IPS DF 4.7 (cell line): Measurements from ENCODE around the gene ADPGK.
"Not testable (repeated sequence)": the region's sequence is repeated elsewhere in the genome, so short reads cannot be mapped to it uniquely, and the experiment has no call there.

Source experiments
- DNase-seq: peaks from one replicate; pipeline ENCODE4 v3.0.0-alpha.2; 2013; ENCODE audit warnings: low spot score; ENCODE audit errors: extremely low read depth

Gene ADPGK

GRCh38 chr15:72751751-72752455 lies 31.7 kb downstream of the ADPGK start:
- DNase-seq = no peak

DNA sequence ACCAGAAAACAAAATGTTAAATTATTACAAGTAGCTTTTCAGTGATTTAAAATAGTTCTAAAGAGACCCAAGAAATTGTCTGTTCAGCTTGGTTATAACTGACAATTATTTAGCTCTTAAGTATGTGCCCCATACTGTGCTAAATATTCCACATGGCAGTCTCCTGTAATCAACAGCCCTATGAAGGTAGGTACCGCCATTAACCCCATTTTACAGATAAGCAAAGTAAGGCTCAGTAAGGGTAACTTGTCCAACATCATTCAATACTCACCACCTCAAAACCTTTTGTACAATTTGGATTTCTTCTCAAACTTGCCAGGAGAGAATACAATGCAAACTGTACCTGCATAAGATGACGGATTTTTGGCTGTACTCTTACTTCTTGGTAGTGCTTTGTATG lies 33.9 kb downstream of the ADPGK start:
- no peak for DNase-seq

GRCh38 chr15:72740219-72740618 lies 43.3 kb downstream of the ADPGK start:
- no peak for DNase-seq

DNA sequence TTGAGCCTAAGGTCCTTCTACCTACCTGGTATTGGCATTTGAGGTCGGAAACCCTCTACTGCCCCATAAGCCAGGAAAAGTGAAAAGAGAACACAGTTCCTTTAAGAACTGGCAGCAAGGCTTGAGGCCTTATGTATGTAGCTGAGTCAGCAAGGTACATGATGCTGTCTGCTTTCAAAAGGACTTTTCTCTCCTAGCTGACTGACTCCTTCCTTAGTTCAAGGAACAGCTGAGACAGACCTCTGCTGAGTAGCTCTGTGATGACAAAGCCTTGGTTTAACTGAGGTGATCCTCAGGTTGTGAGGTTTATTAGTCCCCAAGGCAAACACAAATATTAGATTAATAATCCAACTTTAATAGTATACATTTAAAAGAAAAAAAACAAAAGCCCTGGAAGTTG lies 45.8 kb downstream of the ADPGK start:
- DNase-seq = no peak

GRCh38 chr15:72737061-72737460 lies 46.5 kb downstream of the ADPGK start:
- no peak for DNase-seq

GRCh38 chr15:72735111-72735510 lies 48.4 kb downstream of the ADPGK start:
- no peak for DNase-seq

- DNase-seq = no peak
Observed at GRCh38 chr15:72733941-72734738, 49.4 kb downstream of the ADPGK start.

GRCh38 chr15:72732516-72732915 lies 51.0 kb downstream of the ADPGK start:
- DNase-seq = no peak

DNA sequence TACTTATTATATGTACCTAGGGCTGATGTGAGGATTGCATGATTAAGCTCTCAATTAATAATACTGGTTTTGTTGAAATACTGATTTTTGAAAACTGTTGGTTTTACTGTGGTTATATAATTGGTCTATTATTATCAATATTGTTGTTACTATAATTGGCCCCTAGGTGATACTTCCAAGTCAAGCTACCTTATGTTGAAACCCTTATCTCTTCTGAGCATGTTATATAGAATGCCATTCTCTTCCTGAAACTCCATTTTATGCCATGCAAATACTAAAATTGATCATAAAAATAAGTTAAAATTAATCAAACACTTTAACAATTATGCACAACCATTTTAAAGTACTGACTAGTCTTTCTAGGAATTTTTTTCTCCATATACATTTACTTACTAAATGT lies 51.5 kb downstream of the ADPGK start:
- DNase-seq = no peak

DNA sequence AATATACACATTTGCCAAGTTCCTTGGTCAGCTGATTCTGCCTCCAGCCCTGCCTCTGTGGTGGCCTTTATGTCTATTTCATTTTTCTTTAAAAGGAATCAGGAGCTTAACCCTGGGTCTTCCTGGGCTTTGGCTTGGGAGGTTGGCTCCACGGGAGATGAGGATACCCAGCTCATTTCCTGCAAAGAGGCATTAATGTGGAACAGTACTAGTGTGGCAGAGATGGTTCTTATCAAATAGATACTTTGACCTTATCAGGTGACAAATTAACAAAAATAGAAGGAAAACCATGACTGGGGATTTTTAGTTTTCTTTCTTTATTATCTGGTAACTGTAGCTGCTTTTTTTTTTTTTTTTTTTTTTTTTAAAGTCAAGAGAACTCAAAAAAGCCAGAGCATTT lies 54.7 kb downstream of the ADPGK start:
- no peak for DNase-seq

- not testable (repeated sequence) for DNase-seq
Observed at GRCh38 chr15:72728249-72728648, 55.3 kb downstream of the ADPGK start.

GRCh38 chr15:72727154-72727553 lies 56.4 kb downstream of the ADPGK start:
- DNase-seq = no peak

- not testable (repeated sequence) for DNase-seq
Observed at GRCh38 chr15:72725851-72726250, 57.7 kb downstream of the ADPGK start.

GRCh38 chr15:72725446-72725845 lies 58.1 kb downstream of the ADPGK start:
- DNase-seq = no peak

DNA sequence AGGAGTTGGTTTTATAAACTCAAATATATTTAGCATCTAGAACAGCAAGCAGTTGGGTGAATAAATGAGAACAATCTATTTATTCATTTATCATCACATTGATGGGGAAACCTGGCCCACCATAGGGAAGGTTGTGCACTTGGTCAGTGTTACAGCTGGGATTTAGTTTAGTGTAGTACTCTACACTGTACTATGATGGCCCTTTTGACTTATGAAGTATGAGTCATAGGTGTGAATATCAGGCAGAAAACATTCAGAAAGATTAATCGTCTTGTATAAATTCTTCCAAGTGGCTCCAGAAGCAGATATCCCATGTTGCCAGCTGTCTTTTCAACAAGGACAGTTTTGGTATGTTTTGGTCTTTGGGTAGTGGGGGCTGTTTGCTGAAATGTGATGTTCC lies 59.5 kb downstream of the ADPGK start:
- DNase-seq = no peak

- DNase-seq = peak; percentile 81
Observed at GRCh38 chr15:72722071-72722696, 61.4 kb downstream of the ADPGK start.

DNA sequence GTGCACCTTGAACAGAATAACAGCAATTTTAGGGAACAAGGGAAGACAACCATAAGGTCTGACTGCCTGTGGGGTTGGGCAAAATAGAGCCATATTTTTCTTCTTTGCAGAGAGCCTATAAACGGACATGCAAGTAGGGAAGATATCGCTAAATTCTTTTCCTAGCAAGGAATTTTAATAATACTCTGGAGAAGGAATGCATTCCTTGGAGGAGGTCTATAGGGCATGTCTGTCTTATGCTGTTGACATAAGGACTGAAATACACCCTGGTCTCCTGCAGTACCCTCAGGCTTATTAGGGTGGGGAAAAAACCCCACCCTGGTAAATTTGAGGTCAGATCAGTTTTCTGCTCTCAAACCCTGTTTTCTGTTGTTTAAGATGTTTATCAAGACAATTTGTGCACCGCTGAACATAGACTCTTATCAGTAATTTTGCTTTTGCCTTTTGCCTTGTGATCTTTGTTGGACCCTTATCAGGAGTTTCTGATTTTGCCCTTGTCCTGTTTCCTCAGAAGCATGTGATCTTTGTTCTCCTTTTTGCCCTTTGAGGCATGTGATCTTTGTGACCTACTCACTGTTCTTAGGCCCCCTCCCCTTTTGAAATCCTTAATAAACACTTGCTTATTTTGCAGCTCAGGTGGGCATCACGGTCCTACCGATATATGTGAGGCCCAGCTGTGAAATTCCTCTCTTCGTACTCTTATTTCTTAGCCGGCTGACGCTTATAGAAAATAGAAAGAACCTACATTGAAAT lies 74.8 kb downstream of the ADPGK start:
- DNase-seq = not testable (repeated sequence)

- no peak for DNase-seq
Observed at GRCh38 chr15:72706266-72706665, 77.3 kb downstream of the ADPGK start.
